HEK293T (cell line): ENCODE data around the gene IKZF1.

Experiments used
- CTCF ChIA-PET: fragments of 350-600 bp; formaldehyde crosslinking; extraction: SDS; loops from one replicate; lab custom pipeline; 2021; ENCODE audit warnings: antibody characterized with exemption, inconsistent platforms; lab: Yijun Ruan, JAX
- POLR2A ChIA-PET: fragments of 350-600 bp; formaldehyde crosslinking; extraction: SDS; loops from one replicate; lab custom pipeline; 2020; ENCODE audit warnings: antibody characterized with exemption, inconsistent platforms; lab: Yijun Ruan, JAX
- DNase-seq: peaks from one replicate; pipeline ENCODE4 v3.0.0; 2012; ENCODE audit warnings: mixed read lengths; ENCODE audit errors: extremely low spot score
- ARNT ChIP-seq: fragments of 450-650 bp; IDR thresholded peaks from 2 replicates; pipeline ENCODE4 v1.6.1; 2017; ENCODE audit warnings: mild to moderate bottlenecking
- BHLHE40 ChIP-seq: fragments of 450-650 bp; IDR thresholded peaks from 2 replicates; pipeline ENCODE4 v1.6.1; 2016; ENCODE audit warnings: mild to moderate bottlenecking, moderate library complexity, borderline replicate concordance
- CTBP1 ChIP-seq: fragments of 450-650 bp; IDR thresholded peaks from 2 replicates; pipeline ENCODE4 v1.6.1; 2016; ENCODE audit warnings: borderline replicate concordance
- ELF4 ChIP-seq: fragments of 450-650 bp; IDR thresholded peaks from 2 replicates; pipeline ENCODE4 v1.6.1; 2017; ENCODE audit warnings: antibody characterized with exemption
- FOXA1 ChIP-seq: fragments of 450-650 bp; IDR thresholded peaks from 2 replicates; pipeline ENCODE4 v1.6.1; 2016; ENCODE audit warnings: mild to moderate bottlenecking
- FOXK2 ChIP-seq: fragments of 450-650 bp; IDR thresholded peaks from 2 replicates; pipeline ENCODE4 v1.6.1; 2016; ENCODE audit warnings: mild to moderate bottlenecking
- FOXM1 ChIP-seq: fragments of 450-650 bp; IDR thresholded peaks from 2 replicates; pipeline ENCODE4 v1.6.1; 2017; ENCODE audit warnings: mild to moderate bottlenecking, borderline replicate concordance
- HDGF ChIP-seq: fragments of 450-650 bp; IDR thresholded peaks from 2 replicates; pipeline ENCODE4 v1.6.1; 2017; ENCODE audit warnings: antibody characterized with exemption, borderline replicate concordance
- L3MBTL2 ChIP-seq: fragments of 450-650 bp; conservative IDR thresholded peaks from 2 replicates; pipeline ENCODE4 v1.6.1; 2016; ENCODE audit warnings: mild to moderate bottlenecking
- LEF1 ChIP-seq: fragments of 450-650 bp; IDR thresholded peaks from 2 replicates; pipeline ENCODE4 v1.6.1; 2017; ENCODE audit warnings: mild to moderate bottlenecking, borderline replicate concordance
- NFRKB ChIP-seq: fragments of 450-650 bp; IDR thresholded peaks from 2 replicates; pipeline ENCODE4 v1.6.1; 2016; ENCODE audit warnings: mild to moderate bottlenecking, moderate library complexity
- PKNOX1 ChIP-seq: fragments of 450-650 bp; IDR thresholded peaks from 2 replicates; pipeline ENCODE4 v1.6.1; 2016
- SP1 ChIP-seq: fragments of 450-650 bp; IDR thresholded peaks from 2 replicates; pipeline ENCODE4 v1.6.1; 2017
- SUZ12 ChIP-seq: fragments of 450-650 bp; IDR thresholded peaks from 2 replicates; pipeline ENCODE4 v1.6.1; 2016; ENCODE audit warnings: mild to moderate bottlenecking
- TARDBP ChIP-seq: fragments of 450-650 bp; IDR thresholded peaks from 2 replicates; pipeline ENCODE4 v1.6.1; 2016
- ZNF384 ChIP-seq: fragments of 450-650 bp; IDR thresholded peaks from 2 replicates; pipeline ENCODE4 v1.6.1; 2016

IKZF1 gene

GRCh38 chr7:50352751-50353150 lies 48.2 kb downstream of the IKZF1 start:
- no peak for DNase-seq
- no peak for TF ChIP-seq SUZ12
- no peak for TF ChIP-seq SP1
- no peak for TF ChIP-seq FOXM1
- no peak for TF ChIP-seq FOXK2
- TF ChIP-seq TARDBP, result no peak
- no peak for TF ChIP-seq CTBP1
- no peak for TF ChIP-seq ELF4
- TF ChIP-seq ARNT, result no peak
- no peak for TF ChIP-seq BHLHE40
- no peak for TF ChIP-seq LEF1
- no peak for TF ChIP-seq FOXA1
- no peak for TF ChIP-seq NFRKB
- TF ChIP-seq L3MBTL2, result no peak
- TF ChIP-seq ZNF384, result no peak
- TF ChIP-seq PKNOX1, result no peak
- TF ChIP-seq HDGF, result no peak
- ChIA-PET CTCF (no interaction called here), POLR2A (no interaction called here)

- CTCF ChIA-PET, result no interaction called here
- TF ChIP-seq LEF1 (no peak), SUZ12 (no peak), ARNT (no peak), ELF4 (no peak), NFRKB (no peak), SP1 (no peak), ZNF384 (no peak), TARDBP (no peak), PKNOX1 (no peak), BHLHE40 (no peak), FOXK2 (no peak), FOXM1 (no peak), L3MBTL2 (no peak), HDGF (no peak), FOXA1 (no peak), CTBP1 (no peak)
- DNase-seq, result no peak
- POLR2A ChIA-PET, result no interaction called here
Observed at GRCh38 chr7:50353201-50353600, 48.7 kb downstream of the IKZF1 start.

GRCh38 chr7:50353894-50354595 lies 49.5 kb downstream of the IKZF1 start:
- ChIA-PET POLR2A (no interaction called here), CTCF (no interaction called here)
- DNase-seq, result no peak
- no peak for TF ChIP-seq SUZ12
- no peak for TF ChIP-seq FOXA1
- no peak for TF ChIP-seq FOXK2
- no peak for TF ChIP-seq ARNT
- TF ChIP-seq PKNOX1, result no peak
- no peak for TF ChIP-seq L3MBTL2

GRCh38 chr7:50355817-50356178 lies 51.3 kb downstream of the IKZF1 start:
- no peak for TF ChIP-seq FOXM1
- TF ChIP-seq BHLHE40, result no peak
- no peak for TF ChIP-seq FOXA1
- TF ChIP-seq L3MBTL2, result no peak
- TF ChIP-seq FOXK2, result no peak
- no peak for TF ChIP-seq ELF4
- no peak for TF ChIP-seq TARDBP
- no peak for TF ChIP-seq ARNT
- TF ChIP-seq CTBP1, result no peak
- TF ChIP-seq HDGF, result no peak
- no peak for TF ChIP-seq NFRKB
- no peak for TF ChIP-seq SP1
- TF ChIP-seq ZNF384, result no peak
- TF ChIP-seq LEF1, result no peak
- no peak for TF ChIP-seq PKNOX1
- TF ChIP-seq SUZ12, result no peak
- DNase-seq, result no peak
- CTCF ChIA-PET, result interaction anchor here (0.6 kb wide), 1 partner anchor 255 kb away, joined by 3 read pairs; no protein-coding TSS in a partner anchor
- POLR2A ChIA-PET, result no interaction called here

GRCh38 chr7:50356212-50356944 lies 51.9 kb downstream of the IKZF1 start:
- ChIA-PET POLR2A (no interaction called here), CTCF (interaction anchor here (0.6 kb wide), 1 partner anchor 255 kb away, joined by 3 read pairs; no protein-coding TSS in a partner anchor)
- TF ChIP-seq FOXK2 (no peak), LEF1 (no peak), BHLHE40 (no peak), SUZ12 (no peak), ELF4 (no peak), CTBP1 (no peak), FOXA1 (no peak), L3MBTL2 (no peak)
- DNase-seq, result no peak
